Measurements from ENCODE around the gene AQP6. TPM values are rescaled to one million over a fixed set of nuclear protein-coding genes. Genes with fewer than 3 reads are reported as not detected.

Gene AQP6
- total RNA-seq, 1 experiment from 2014 or later: not detected

DNA sequence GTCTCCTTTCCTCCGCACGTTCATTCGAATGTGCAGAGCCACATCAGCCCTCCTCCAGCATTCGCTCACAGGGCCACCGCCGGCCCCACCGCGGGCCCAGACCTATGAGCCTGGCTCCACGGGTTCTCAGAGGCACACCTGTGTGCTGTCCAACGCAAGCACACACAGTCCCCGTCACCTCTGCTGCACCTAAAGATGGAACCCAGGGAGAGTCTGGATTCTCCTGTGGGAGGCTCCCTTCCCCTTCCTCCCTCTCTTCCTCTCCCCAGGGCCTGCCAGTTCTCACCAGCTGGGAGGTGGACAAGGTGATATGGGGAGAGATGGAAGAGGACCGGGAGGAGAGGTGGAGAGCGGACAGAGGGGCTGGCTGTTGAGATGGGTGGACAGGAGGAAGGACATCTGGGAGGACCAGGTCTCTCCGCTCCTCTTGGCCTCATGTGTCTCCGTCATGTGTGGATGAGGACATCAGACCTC, 4.9 kb upstream of the AQP6 start:
- no peak for DNase-seq
- Histone ChIP-seq H3K4me3 (ENCODE audit: insufficient read depth, low read depth, low read length) (peak overlapping the region; percentile 35; the same call in 1 of the 2 replicates), H3K27me3 (ENCODE audit: control insufficient read depth, insufficient read depth, low read length) (peaks cover 14% of the 10 kb centered on the region), H3K36me3 (replicated peaks; ENCODE audit: control insufficient read depth, insufficient read depth, low read length) (no peaks in the 10 kb centered on the region)

DNA sequence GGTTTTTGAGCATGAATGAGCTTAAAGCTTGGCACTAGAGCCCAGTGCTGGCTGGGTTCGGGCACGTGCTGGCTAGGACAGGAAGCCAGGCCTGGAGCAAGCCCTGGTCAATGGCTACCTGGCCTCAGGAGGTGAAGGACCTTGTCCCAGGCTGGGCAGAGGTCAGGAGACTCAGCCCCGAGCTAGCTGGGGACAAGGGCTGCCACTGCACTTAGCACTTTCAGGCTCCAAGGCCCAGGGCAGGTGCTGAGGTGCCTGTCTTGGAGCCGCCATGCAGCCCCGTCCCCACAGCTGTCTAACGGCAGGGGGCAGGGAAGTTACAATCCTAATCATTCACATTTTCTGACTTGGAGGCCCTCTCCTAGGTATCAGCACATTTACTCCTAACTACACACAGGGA, 4.3 kb upstream of the AQP6 start:
- H3K4me3 ChIP-seq (ENCODE audit: insufficient read depth, low read depth, low read length): no peak overlapping the region
- H3K27me3 ChIP-seq (ENCODE audit: control insufficient read depth, insufficient read depth, low read length): peaks cover 14% of the 10 kb centered on the region
- H3K36me3 ChIP-seq (replicated peaks; ENCODE audit: control insufficient read depth, insufficient read depth, low read length): no peaks in the 10 kb centered on the region
- DNase-seq: peak; percentile 51

DNA sequence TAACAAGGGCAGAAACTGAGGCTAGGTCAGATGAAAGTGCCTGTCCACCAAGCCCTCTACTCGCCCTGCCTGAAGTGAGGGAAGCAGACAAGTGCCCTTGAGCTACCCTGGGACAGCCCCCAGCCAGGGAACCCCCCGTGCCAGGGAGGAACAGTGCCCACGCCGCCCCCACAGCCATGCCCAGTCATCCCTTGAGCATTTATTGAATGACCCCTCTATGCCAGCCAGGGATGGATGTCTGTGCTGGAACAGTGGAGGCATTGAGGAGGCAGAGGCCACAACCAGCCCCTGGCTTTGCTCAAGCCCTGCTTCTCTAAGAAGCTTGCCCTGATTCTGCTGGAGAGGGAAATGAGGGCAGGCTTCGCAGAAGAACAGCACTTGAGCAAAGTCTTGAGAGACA, 3.7 kb upstream of the AQP6 start:
- Histone ChIP-seq H3K4me3 (ENCODE audit: insufficient read depth, low read depth, low read length) (no peak overlapping the region), H3K27me3 (ENCODE audit: control insufficient read depth, insufficient read depth, low read length) (peaks cover 14% of the 10 kb centered on the region), H3K36me3 (replicated peaks; ENCODE audit: control insufficient read depth, insufficient read depth, low read length) (no peaks in the 10 kb centered on the region)
- DNase-seq: peak; percentile 19

DNA sequence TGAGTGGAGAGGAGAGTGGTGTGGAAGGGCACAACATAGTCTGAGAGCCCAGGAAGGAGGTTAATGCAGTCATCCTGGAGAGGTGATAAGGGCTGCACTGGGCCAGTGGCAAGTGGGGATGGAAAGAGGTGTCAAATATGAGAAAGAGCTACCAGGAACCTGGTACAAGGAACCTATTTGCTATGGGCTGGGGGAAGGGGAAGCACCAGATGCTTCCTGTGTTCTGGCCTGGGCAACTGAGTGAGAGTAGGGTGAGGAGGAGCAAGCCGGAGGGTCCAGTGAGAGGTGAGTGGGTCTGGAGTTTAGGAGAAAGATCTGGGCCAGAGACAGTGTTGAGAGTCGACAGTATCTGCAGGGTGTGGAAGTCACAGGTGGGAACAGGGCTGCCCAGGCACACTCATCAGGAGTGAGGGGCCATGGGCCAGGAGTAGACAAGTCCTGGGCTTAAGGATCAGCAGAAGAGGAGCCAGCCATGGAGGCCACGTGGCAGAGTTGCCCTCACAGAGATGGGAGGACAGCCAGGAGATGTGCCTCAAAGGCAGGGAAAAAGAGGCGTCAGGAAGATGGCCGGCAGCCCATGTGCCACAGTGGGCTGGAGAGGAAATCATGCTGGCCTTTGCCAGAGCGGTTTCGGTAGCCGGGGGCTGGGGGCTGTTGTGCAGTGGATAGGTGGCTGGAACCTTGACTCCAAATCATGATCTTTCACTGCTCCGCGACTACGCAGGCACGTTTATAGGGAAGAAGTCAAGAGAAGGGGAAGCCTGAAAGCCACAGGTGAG, 2.9 kb upstream of the AQP6 start:
- DNase-seq: peak; percentile 12
- H3K4me3 ChIP-seq (ENCODE audit: insufficient read depth, low read depth, low read length): no peak overlapping the region
- H3K36me3 ChIP-seq (replicated peaks; ENCODE audit: control insufficient read depth, insufficient read depth, low read length): no peaks in the 10 kb centered on the region
- H3K27me3 ChIP-seq (ENCODE audit: control insufficient read depth, insufficient read depth, low read length): peaks cover 11% of the 10 kb centered on the region

DNA sequence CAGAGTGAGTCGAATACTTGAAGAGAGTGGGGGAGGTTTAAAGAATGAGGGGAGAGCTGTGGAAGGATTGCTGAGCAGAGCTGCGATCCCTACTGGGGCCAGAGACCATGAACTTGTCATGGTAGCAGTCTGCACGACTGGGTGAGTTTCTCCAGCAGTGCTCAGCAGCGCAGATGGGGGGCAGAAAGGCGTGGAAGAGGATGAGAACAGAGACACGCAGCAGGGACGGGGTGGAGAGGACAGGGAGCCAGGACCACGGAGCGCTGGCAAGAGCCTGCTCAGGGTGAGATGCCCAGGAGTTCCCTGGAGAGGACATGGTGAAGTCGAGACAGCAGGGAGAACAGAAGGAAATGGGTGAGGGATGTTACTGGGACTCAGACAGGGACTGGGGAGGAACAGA, 2.1 kb upstream of the AQP6 start:
- Histone ChIP-seq H3K4me3 (ENCODE audit: insufficient read depth, low read depth, low read length) (no peak overlapping the region), H3K36me3 (replicated peaks; ENCODE audit: control insufficient read depth, insufficient read depth, low read length) (no peaks in the 10 kb centered on the region), H3K27me3 (ENCODE audit: control insufficient read depth, insufficient read depth, low read length) (peaks cover 9% of the 10 kb centered on the region)
- DNase-seq: peak; percentile 22

DNA sequence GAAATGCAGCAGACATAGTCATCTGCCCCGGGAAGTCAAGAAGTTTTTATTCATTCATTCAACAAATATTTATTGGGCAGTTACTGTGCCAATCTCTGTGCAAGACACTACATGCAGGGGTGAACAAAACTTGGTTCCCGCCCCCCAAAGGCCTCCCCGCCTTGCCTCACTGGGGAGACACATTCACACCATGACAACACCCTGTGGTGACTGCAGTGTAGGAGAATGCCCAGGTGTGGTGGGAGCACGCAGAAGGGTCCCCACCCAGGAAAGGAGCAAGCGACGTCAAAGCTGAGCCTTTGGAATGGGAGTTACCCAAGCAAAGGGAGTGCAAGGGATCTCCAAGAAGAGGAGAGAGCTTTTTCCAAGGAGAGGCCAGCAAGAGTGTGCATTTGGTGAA, 1.6 kb upstream of the AQP6 start:
- Histone ChIP-seq H3K27me3 (ENCODE audit: control insufficient read depth, insufficient read depth, low read length) (peaks cover 9% of the 10 kb centered on the region), H3K4me3 (ENCODE audit: insufficient read depth, low read depth, low read length) (no peak overlapping the region), H3K36me3 (replicated peaks; ENCODE audit: control insufficient read depth, insufficient read depth, low read length) (no peaks in the 10 kb centered on the region)
- DNase-seq: peak; percentile 21

DNA sequence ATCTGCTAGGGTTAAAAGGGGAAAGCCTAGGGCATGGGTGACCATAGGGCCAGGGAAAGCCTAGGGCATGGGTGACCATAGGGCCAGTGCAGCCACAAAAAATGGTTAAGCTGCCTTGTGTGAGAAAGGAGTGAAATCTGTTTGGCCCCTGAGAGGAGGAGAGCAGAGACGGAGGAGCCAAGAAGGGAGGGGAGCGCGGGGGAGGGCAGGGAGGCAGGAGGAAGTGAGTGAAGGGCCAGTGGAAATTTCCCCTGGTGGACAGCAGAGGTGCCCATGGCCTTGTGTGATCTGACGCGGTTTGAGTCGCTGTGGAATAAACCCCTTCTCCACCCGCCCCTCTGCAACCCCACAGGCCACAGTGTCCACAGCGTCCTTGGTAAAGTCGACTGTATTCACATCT, 618 bp upstream of the AQP6 start:
- Histone ChIP-seq H3K4me3 (ENCODE audit: insufficient read depth, low read depth, low read length) (no peak overlapping the region), H3K36me3 (replicated peaks; ENCODE audit: control insufficient read depth, insufficient read depth, low read length) (no peaks in the 10 kb centered on the region), H3K27me3 (ENCODE audit: control insufficient read depth, insufficient read depth, low read length) (peaks cover 9% of the 10 kb centered on the region)
- peak; percentile 31 for DNase-seq

DNA sequence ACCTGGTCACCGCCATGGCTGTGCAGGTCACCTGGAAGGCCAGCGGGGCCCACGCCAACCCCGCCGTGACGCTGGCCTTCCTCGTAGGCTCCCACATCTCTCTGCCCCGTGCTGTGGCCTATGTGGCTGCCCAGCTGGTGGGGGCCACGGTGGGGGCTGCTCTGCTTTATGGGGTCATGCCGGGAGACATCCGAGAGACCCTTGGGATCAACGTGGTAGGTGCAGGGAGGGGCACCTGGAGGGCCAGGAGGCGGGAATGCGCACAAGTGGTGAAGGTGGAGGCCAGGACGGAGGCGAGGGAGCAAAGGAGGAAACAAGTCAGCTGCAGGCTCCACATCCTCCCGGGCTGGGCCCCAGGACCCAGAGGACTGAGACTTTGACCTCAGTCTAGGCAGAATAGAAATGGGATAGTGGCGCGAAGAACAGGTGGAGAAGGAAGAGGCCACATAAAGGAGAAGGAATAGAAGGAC, 649 bp downstream of the AQP6 start:
- H3K36me3 ChIP-seq (replicated peaks; ENCODE audit: control insufficient read depth, insufficient read depth, low read length): no peaks in the 10 kb centered on the region
- no peak overlapping the region for H3K4me3 ChIP-seq (ENCODE audit: insufficient read depth, low read depth, low read length)
- H3K27me3 ChIP-seq (ENCODE audit: control insufficient read depth, insufficient read depth, low read length): peaks cover 2% of the 10 kb centered on the region; the same call in 1 of the 2 replicates
- DNase-seq: peak; percentile 31

DNA sequence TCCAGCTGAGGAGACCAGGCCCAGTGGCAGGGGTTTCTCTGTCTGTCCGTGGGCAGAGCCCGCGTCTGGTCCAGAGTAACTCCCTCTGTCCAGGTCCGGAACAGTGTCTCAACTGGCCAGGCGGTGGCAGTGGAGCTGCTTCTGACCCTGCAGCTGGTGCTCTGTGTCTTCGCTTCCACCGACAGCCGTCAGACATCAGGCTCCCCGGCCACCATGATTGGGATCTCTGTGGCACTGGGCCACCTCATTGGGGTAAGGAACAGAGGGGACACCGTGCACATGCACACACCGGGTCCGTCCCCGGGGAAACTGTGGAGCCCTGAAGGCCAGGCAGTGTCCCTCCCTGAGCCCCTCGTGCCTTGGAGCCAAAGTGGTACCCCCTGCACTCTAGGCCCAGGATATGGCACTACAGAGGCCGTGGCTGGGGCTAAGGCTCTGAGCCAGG, 1.5 kb downstream of the AQP6 start:
- Histone ChIP-seq H3K36me3 (replicated peaks; ENCODE audit: control insufficient read depth, insufficient read depth, low read length) (no peaks in the 10 kb centered on the region), H3K27me3 (ENCODE audit: control insufficient read depth, insufficient read depth, low read length) (peaks cover under 1% of the 10 kb centered on the region; the same call in 1 of the 2 replicates), H3K4me3 (ENCODE audit: insufficient read depth, low read depth, low read length) (no peak overlapping the region)
- peak; percentile 81 for DNase-seq

DNA sequence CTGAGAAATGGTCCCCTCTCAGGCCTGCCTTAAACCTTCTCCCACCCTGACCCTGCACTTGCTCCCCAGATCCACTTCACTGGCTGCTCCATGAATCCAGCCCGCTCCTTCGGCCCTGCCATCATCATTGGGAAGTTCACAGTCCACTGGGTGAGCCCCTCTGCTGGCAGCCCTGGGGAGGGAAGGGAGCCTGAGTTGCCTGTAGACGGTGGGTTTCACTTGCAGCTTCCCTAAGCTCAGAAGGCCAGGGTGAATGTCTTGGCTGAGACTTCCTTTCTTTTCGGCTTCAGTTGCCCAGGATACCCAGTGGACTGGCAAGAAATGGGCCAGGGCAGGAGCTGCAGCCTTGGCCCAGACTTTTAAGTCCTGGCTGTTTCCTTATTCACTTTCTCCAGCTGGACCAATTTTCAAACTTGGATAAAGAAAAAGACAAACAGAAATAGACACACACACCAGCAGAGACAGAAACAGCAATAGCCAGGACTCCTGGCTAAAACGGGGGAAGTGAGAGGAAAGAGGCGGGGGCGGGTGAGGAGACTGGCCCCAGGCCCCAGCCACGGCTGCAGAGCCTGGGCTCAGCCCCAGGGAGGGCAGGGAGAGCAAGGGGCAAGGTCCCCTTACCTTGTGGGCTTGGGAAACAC, 2.0 kb downstream of the AQP6 start:
- no peak overlapping the region for H3K4me3 ChIP-seq (ENCODE audit: insufficient read depth, low read depth, low read length)
- no peaks in the 10 kb centered on the region for H3K27me3 ChIP-seq (ENCODE audit: control insufficient read depth, insufficient read depth, low read length)
- no peaks in the 10 kb centered on the region for H3K36me3 ChIP-seq (replicated peaks; ENCODE audit: control insufficient read depth, insufficient read depth, low read length)
- peak; percentile 52 for DNase-seq

DNA sequence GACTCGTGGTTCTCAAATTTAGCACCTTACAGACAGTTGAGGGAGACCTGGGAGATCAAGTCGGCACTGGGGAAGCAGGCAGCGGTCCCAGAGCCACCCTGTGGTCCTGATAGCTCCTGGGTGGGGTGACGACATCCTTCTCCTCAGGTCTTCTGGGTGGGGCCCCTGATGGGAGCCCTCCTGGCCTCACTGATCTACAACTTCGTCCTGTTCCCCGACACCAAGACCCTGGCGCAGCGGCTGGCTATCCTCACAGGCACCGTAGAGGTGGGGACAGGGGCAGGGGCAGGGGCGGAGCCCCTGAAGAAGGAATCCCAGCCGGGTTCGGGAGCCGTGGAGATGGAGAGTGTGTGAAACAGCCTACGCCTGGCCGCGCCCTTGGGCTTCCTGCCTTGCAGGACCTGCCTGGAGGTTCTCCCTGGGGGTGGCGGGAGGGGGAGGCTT, 2.6 kb downstream of the AQP6 start:
- H3K4me3 ChIP-seq (ENCODE audit: insufficient read depth, low read depth, low read length): no peak overlapping the region
- H3K27me3 ChIP-seq (ENCODE audit: control insufficient read depth, insufficient read depth, low read length): no peaks in the 10 kb centered on the region
- DNase-seq: peak; percentile 69
- no peaks in the 10 kb centered on the region for H3K36me3 ChIP-seq (replicated peaks; ENCODE audit: control insufficient read depth, insufficient read depth, low read length)

DNA sequence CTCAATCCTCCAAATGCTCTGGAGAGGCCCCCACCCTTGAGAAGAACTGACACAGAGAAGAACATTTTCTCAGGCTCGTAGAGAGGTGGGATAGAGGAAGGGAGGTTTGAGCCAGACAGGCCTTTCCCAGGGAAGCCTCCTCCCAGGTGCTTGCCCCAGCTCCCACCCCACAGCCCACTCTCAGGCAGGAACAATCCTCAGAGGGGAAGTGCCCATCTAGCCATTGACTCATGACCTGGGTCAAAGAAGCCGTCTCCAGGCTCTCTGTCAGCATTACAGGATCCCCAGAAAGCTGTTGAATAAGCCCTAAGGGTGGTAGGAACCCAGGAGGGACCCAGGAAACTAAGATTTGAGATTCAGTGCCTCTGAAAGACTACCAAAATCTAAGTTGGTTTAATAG, 3.8 kb downstream of the AQP6 start:
- Histone ChIP-seq H3K4me3 (ENCODE audit: insufficient read depth, low read depth, low read length) (no peak overlapping the region), H3K27me3 (ENCODE audit: control insufficient read depth, insufficient read depth, low read length) (no peaks in the 10 kb centered on the region), H3K36me3 (replicated peaks; ENCODE audit: control insufficient read depth, insufficient read depth, low read length) (no peaks in the 10 kb centered on the region)
- DNase-seq: peak; percentile 8

DNA sequence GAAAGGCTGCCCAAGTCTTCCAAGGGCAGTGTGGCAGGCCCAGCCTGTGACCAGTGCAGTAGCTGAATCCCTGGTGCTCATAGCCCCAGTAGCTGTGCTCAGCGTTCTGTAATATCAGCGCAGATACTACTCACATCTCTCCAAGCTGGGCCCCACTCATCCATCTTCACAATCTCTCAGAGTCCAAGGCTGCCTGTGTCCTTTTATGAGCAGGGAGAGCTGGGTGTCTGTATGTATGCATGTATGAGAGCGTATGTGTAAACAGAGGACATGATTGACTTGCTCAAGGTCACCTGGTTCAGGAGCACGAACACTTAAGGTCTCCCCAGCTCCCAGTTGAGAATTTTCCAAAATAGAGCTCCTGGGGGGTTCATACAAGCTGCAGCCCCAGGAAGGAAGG, 5.4 kb downstream of the AQP6 start:
- Histone ChIP-seq H3K36me3 (replicated peaks; ENCODE audit: control insufficient read depth, insufficient read depth, low read length) (no peaks in the 10 kb centered on the region), H3K4me3 (ENCODE audit: insufficient read depth, low read depth, low read length) (no peak overlapping the region), H3K27me3 (ENCODE audit: control insufficient read depth, insufficient read depth, low read length) (no peaks in the 10 kb centered on the region)
- peak; percentile 4 for DNase-seq

DNA sequence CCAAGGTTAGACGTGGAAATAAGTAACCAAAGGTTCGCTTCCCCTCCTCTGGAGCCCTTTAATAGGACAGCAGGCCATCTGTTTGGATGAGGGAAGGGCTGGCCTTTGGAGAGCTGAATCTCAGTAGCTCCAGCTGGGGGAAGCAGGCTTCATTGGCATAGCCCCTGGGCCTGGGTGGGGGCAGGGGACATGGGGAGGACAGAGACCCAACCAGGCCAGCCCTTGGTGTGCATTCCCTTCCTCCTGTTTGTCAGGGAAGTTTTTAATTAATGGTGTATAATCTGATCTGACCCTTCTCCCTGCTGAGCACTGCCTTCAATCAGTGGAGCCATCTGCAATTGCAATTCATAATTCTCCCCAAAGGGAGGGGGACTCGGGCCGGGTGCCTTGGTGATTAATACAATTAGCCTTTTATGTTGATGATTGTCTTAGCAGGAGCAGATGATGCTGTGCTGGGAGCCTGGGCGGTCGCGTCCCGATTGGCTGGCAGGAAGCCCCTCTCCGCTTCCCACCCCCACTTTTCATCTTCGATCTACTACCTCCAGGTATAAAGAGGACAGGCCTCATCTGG, 6.4 kb downstream of the AQP6 start:
- DNase-seq: peak; percentile 34
- H3K36me3 ChIP-seq (replicated peaks; ENCODE audit: control insufficient read depth, insufficient read depth, low read length): no peaks in the 10 kb centered on the region
- H3K4me3 ChIP-seq (ENCODE audit: insufficient read depth, low read depth, low read length): no peak overlapping the region
- no peaks in the 10 kb centered on the region for H3K27me3 ChIP-seq (ENCODE audit: control insufficient read depth, insufficient read depth, low read length)

DNA sequence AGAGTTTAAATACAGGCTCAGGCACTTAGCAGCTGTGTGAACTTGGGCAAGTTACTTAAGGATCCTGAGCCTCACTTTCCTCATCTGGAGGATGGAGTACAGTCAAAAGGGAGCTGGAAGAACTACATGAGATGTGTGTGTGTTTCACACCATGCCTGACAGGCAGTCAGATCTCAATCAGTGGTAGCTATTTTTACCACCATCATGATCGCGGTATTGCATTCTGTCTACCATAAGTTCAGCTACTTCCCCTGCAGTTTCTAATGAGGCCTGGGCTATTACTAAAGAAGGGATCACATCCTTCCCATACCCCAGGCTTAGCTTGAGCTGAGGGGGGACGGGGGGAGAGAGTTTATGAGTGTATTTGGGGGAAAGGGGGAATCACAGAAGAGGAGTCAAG, 7.0 kb downstream of the AQP6 start:
- Histone ChIP-seq H3K4me3 (ENCODE audit: insufficient read depth, low read depth, low read length) (no peak overlapping the region), H3K36me3 (replicated peaks; ENCODE audit: control insufficient read depth, insufficient read depth, low read length) (no peaks in the 10 kb centered on the region), H3K27me3 (ENCODE audit: control insufficient read depth, insufficient read depth, low read length) (no peaks in the 10 kb centered on the region)
- DNase-seq: peak; percentile 4
